Caco-2 (cell line): ENCODE results near the gene RAD51B. TPM values are rescaled to one million over a fixed set of nuclear protein-coding genes. Genes with fewer than 3 reads are reported as not detected.

ENCODE experiments used
- BruUV-seq: library from RNA; stranded (reverse); fragments of 400-500 nt; replicated peaks from 2 replicates; lab custom pipeline; 2021; lab: Mats Ljungman, UMichigan
- CTCF ChIA-PET: fragments of 300-600 bp; sonication (Branson Sonifier 250); formaldehyde crosslinking; loops from one replicate; lab custom pipeline; 2022; ENCODE audit warnings: antibody characterized with exemption; lab: Charles Lee
- POLR2A ChIA-PET: fragments of 300-600 bp; sonication (Branson Sonifier 250); formaldehyde crosslinking; loops from one replicate; lab custom pipeline; 2022; ENCODE audit warnings: antibody characterized with exemption; lab: Charles Lee
- DNase-seq, 2 experiments: peaks; one replicate each; pipeline versions ENCODE4 v3.0.0 to v3.0.0-alpha.2; 2020 to 2022
- H3K27me3 ChIP-seq: replicated peaks from 2 replicates; pipeline ENCODE4 v1.6.0; 2011; ENCODE audit warnings: low read length; ENCODE audit not compliant: control insufficient read depth, insufficient read depth
- H3K36me3 ChIP-seq: 2 replicates; pipeline ENCODE4 v1.5.1; 2011; ENCODE audit warnings: low read length; ENCODE audit not compliant: control insufficient read depth, insufficient read depth
- H3K4me1 ChIP-seq: fragments of 250-450 bp; sonication (Bioruptor Pico); 2 replicates; pipeline ENCODE4 v1.5.1; 2020; ENCODE audit warnings: mild to moderate bottlenecking
- H3K4me3 ChIP-seq: 2 replicates; pipeline ENCODE4 v1.5.1; 2011; ENCODE audit warnings: low read depth, mild to moderate bottlenecking, control low read depth, low read length
- H3K9me3 ChIP-seq: fragments of 250-450 bp; sonication (Bioruptor Pico); 2 replicates; pipeline ENCODE4 v1.5.1; 2020; ENCODE audit warnings: mild to moderate bottlenecking, moderate library complexity
- H3K27ac Mint-ChIP-seq: one replicate; pipeline ENCODE4 v1.8.0; 2022; ENCODE audit warnings: mixed read lengths; ENCODE audit not compliant: unreplicated experiment
- H3K27me3 Mint-ChIP-seq: one replicate; pipeline ENCODE4 v1.8.0; 2022; ENCODE audit warnings: mixed read lengths; ENCODE audit not compliant: insufficient read depth, unreplicated experiment
- H3K36me3 Mint-ChIP-seq: one replicate; pipeline ENCODE4 v1.8.0; 2022; ENCODE audit warnings: mild to moderate bottlenecking, mixed read lengths; ENCODE audit not compliant: insufficient read depth, unreplicated experiment
- H3K4me1 Mint-ChIP-seq: one replicate; pipeline ENCODE4 v1.8.0; 2022; ENCODE audit warnings: low read depth, mixed read lengths; ENCODE audit not compliant: unreplicated experiment
- H3K4me3 Mint-ChIP-seq: one replicate; pipeline ENCODE4 v1.8.0; 2022; ENCODE audit warnings: mild to moderate bottlenecking, moderate library complexity, mixed read lengths; ENCODE audit not compliant: unreplicated experiment
- H3K9me3 Mint-ChIP-seq: one replicate; pipeline ENCODE4 v1.8.0; 2022; ENCODE audit warnings: mixed read lengths; ENCODE audit not compliant: unreplicated experiment
- CTCF ChIP-seq, 2 experiments: fragments of 200-600 bp in 1 of 2; IDR thresholded peaks; 1 replicate in 1 of 2; 2 replicates in 1 of 2; pipeline versions ENCODE4 v1.5.1 to v1.8.0; 2011 to 2022; ENCODE audit warnings: antibody characterized with exemption in 1 of 2, control low read depth in 1 of 2, inconsistent platforms in 1 of 2, low read depth in 1 of 2, low read length in 1 of 2, mild to moderate bottlenecking in 1 of 2, moderate library complexity in 1 of 2; ENCODE audit not compliant: insufficient read depth in 1 of 2, severe bottlenecking in 1 of 2, unreplicated experiment in 1 of 2
- intact Hi-C: fragments of 100-400 bp; cut with micrococcal nuclease; formaldehyde crosslinking; loops from one replicate; pipeline ENCODE4 v1.10.0; 2022; ENCODE audit not compliant: unreplicated experiment
- total RNA-seq: library from RNA; stranded (reverse); gene quantifications from 2 replicates; pipeline ENCODE4 v1.2.3, GENCODE V29; 2022

Gene RAD51B
- total RNA-seq, 1 experiment from 2014 or later = 16.7 TPM

GRCh38 chr14:68643673-68644072 lies 824.1 kb downstream of the RAD51B start:
- ChIA-PET POLR2A (no interaction called here), CTCF (no interaction called here)
- Mint-ChIP-seq H3K27me3 (no peaks in the 10 kb centered on the region), H3K4me1 (no peaks in the 10 kb centered on the region), H3K9me3 (peaks cover 12% of the 10 kb centered on the region), H3K27ac (no peak overlapping the region), H3K36me3 (no peaks in the 10 kb centered on the region), H3K4me3 (no peak overlapping the region)
- peak in 1 of 2 experiments; percentile 17 for DNase-seq
- Histone ChIP-seq H3K4me3 (no peak overlapping the region), H3K9me3 (no peaks in the 10 kb centered on the region), H3K36me3 (no peaks in the 10 kb centered on the region), H3K27me3 (no peaks in the 10 kb centered on the region), H3K4me1 (peaks cover 7% of the 10 kb centered on the region)
- intact Hi-C loops = no loop called here
- no TSS peak for BruUV-seq
- no peak for TF ChIP-seq CTCF (IDR thresholded peaks at IDR 0.05; ENCODE audit: insufficient read depth in 1 of 2, low read depth in 1 of 2, low read length in 1 of 2, severe bottlenecking in 1 of 2, unreplicated experiment in 1 of 2)

GRCh38 chr14:68644101-68644500 lies 824.5 kb downstream of the RAD51B start:
- Histone ChIP-seq H3K4me3 (no peak overlapping the region), H3K27me3 (no peaks in the 10 kb centered on the region), H3K4me1 (peaks cover 3% of the 10 kb centered on the region; the same call in 1 of the 2 replicates), H3K9me3 (no peaks in the 10 kb centered on the region), H3K36me3 (no peaks in the 10 kb centered on the region)
- Mint-ChIP-seq H3K36me3 (no peaks in the 10 kb centered on the region), H3K4me3 (no peak overlapping the region), H3K9me3 (peaks cover 12% of the 10 kb centered on the region), H3K4me1 (no peaks in the 10 kb centered on the region), H3K27ac (no peak overlapping the region), H3K27me3 (no peaks in the 10 kb centered on the region)
- peak in 1 of 2 experiments; percentile 3 for DNase-seq
- ChIA-PET POLR2A (no interaction called here), CTCF (no interaction called here)
- no peak for TF ChIP-seq CTCF (IDR thresholded peaks at IDR 0.05; ENCODE audit: insufficient read depth in 1 of 2, low read depth in 1 of 2, low read length in 1 of 2, severe bottlenecking in 1 of 2, unreplicated experiment in 1 of 2)
- no TSS peak for BruUV-seq
- intact Hi-C loops = no loop called here

- Mint-ChIP-seq H3K4me1 (peaks cover under 1% of the 10 kb centered on the region), H3K27ac (no peak overlapping the region), H3K4me3 (no peak overlapping the region), H3K9me3 (peaks cover 8% of the 10 kb centered on the region), H3K27me3 (no peaks in the 10 kb centered on the region), H3K36me3 (no peaks in the 10 kb centered on the region)
- no TSS peak for BruUV-seq
- TF ChIP-seq CTCF (IDR thresholded peaks at IDR 0.05; ENCODE audit: insufficient read depth in 1 of 2, low read depth in 1 of 2, low read length in 1 of 2, severe bottlenecking in 1 of 2, unreplicated experiment in 1 of 2) = no peak
- H3K27me3 ChIP-seq = no peaks in the 10 kb centered on the region
- no peak for DNase-seq
- no peaks in the 10 kb centered on the region for H3K9me3 ChIP-seq
- H3K4me3 ChIP-seq = no peak overlapping the region
- ChIA-PET CTCF (no interaction called here), POLR2A (no interaction called here)
- no peaks in the 10 kb centered on the region for H3K36me3 ChIP-seq
- H3K4me1 ChIP-seq = no peaks in the 10 kb centered on the region
- intact Hi-C loops = no loop called here
Measured at GRCh38 chr14:68645371-68645770, 825.8 kb downstream of the RAD51B start.
